Peyer's patch (tissue), 4 donors: Measurements from ENCODE around the gene SLAMF8.

ENCODE experiments used
- CTCF ChIP-seq, 6 experiments: fragments of 450-650 bp in 4 of 6; fragments of 200-600 bp in 2 of 6; sonication (generic) in 1 of 6; IDR thresholded peaks; one replicate each; pipeline ENCODE4 v1.5.1; 2017 to 2019; ENCODE audit warnings: antibody characterized with exemption in 6 of 6, mild to moderate bottlenecking in 3 of 6, moderate library complexity in 1 of 6
- POLR2A ChIP-seq, 2 donors: fragments of 450-650 bp; IDR thresholded peaks; one replicate each; pipeline ENCODE4 v1.5.1; 2017; ENCODE audit warnings: antibody characterized with exemption in 2 of 2, mild to moderate bottlenecking in 2 of 2, moderate library complexity in 2 of 2

GRCh38 chr1:159855709-159856108 lies 29.0 kb downstream of the SLAMF8 start:
- TF ChIP-seq POLR2A (IDR thresholded peaks at IDR 0.05) = no peak
- no peak for TF ChIP-seq CTCF (IDR thresholded peaks at IDR 0.05)
